HG03135 (cell line): ENCODE data around the gene TSPAN3.

Experiments used
- ATAC-seq: cut with Tn5 transposase; IDR thresholded peaks from one replicate; pipeline ENCODE4 v1.9.1; 2021; ENCODE audit warnings: mild to moderate bottlenecking, moderate library complexity; ENCODE audit not compliant: unreplicated experiment

TSPAN3 gene

DNA sequence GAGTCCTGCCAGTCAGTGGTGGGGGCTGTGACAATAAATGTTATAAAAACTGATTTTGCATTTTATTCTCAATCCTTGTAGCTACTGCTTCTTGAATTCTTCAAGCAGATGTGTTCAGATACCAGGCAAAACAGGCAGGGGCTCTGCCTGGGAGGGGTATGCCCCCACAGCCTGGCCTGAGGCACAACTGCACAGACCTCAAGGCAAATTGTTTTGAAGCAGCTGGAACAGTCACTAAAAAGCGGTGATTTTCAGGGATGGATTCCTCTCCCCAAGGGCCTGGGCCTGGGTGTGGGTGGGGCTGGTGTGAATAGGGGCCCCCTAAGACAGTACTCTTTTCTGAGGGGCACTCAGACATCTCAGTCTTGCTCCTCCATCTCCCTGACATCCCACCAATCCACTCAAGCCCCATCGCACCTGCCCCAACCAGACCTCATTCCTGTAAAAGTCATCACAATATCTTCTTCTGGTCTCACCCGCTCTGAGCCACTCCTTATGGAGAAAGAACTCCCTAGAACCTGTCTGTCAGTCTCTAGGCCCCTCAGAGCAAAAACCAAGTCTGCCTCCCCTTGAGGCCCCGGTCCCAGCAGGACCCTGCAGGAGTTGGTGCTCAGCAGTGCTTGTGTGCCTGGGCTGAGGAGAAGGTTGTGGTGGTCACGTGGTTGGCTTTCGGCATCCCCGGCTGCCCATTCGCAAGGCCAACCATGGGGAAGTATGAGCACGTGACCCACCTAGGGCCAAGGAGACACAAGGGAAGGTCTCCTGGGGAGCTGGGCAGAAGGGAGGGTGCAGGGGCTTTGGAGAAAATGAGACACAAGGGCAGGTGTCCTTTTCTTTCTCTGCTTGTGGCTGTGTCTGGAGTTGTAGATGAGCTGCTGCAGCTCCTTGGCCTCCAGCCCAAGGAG lies 78.9 kb downstream of the TSPAN3 start:
- ATAC-seq, result no peak
